Ovary (tissue), 3 donors: ENCODE measurements around the gene TMEM63A.

Experiments used
- EP300 ChIP-seq: sonication (generic); formaldehyde crosslinking; IDR thresholded peaks from one replicate; pipeline ENCODE4 v1.6.1; 2017; ENCODE audit warnings: antibody characterized with exemption
- TF ChIP-seq, protein P1 (sequence below), 3 donors: fragments of 450-650 bp in 2 of 3; fragments of 200-600 bp in 1 of 3; IDR thresholded peaks; one replicate each; pipeline versions ENCODE4 v1.5.1 to v1.8.0; 2016 to 2022; ENCODE audit warnings: antibody characterized with exemption in 3 of 3, mild to moderate bottlenecking in 1 of 3
- donor health status: DM: no; HTN: no; CAD: no.

DNA sequence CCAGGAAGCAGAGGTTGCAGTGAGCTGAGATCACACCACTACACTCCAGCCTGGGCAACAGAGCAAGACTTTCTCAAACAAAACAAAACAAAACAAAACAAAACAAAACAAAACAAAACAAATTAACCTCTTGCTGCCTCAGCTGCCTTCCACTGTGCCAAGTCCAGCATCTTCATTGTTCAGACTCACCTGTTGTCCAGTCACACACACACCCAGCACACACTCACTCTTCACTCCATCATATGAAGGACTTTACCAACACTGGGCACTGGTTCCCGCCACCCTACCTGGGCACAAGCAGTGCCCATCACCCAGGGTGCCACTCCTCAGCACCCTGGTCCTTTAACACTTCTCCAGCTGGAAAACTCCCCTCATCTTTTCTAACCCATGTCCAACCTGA lies 27.3 kb upstream of the TMEM63A start:
- TF ChIP-seq, protein P1, sequence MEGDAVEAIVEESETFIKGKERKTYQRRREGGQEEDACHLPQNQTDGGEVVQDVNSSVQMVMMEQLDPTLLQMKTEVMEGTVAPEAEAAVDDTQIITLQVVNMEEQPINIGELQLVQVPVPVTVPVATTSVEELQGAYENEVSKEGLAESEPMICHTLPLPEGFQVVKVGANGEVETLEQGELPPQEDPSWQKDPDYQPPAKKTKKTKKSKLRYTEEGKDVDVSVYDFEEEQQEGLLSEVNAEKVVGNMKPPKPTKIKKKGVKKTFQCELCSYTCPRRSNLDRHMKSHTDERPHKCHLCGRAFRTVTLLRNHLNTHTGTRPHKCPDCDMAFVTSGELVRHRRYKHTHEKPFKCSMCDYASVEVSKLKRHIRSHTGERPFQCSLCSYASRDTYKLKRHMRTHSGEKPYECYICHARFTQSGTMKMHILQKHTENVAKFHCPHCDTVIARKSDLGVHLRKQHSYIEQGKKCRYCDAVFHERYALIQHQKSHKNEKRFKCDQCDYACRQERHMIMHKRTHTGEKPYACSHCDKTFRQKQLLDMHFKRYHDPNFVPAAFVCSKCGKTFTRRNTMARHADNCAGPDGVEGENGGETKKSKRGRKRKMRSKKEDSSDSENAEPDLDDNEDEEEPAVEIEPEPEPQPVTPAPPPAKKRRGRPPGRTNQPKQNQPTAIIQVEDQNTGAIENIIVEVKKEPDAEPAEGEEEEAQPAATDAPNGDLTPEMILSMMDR (IDR thresholded peaks at IDR 0.05): no peak
- TF ChIP-seq EP300: no peak
